ENCODE measurements around the gene GNG12. TPM values are rescaled to one million over a fixed set of nuclear protein-coding genes. Genes with fewer than 3 reads are reported as not detected.

GNG12 gene
- total and polyA plus RNA-seq, 2 donors (not counting 3 experiments of a cell fraction or from before 2014, with no cell fraction given): 107 to 152 TPM

DNA sequence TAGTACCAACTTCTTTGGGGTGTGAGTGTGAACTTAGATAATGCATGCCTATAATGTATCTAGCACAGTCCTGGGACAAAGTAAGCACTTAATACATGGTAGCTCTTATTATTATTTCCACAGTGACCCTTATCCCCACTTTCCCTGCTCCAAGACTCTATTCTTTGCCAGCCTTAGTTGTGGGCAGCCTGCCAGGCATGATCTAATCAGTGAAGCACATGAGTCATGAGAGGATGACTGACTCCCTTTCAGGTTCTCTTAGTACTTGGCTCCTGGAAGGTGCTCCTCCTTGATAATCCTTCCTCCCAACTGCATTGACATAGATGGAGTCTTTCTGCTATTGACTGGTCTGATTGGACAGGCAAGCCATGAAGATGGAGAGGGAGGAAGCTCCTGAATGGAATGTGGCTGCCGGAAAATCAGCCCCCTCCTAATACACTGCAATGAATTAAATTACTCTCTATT lies 17.4 kb upstream of the GNG12 start:
- FAIRE-seq (peak; percentile 94), DNase-seq (ENCODE audit: low read depth, low spot score) (peak; percentile 97)
- H3K9me3 ChIP-seq (replicated peaks; ENCODE audit: control insufficient read depth, insufficient read depth, low read length): no peaks in the 10 kb centered on the region
- peak overlapping the region; percentile 62 for H3K4me2 ChIP-seq (ENCODE audit: insufficient read depth, low read length)
- H3K9ac ChIP-seq (replicated peaks; ENCODE audit: extremely low read depth, insufficient read depth, low read length): peak overlapping the region; percentile 58
- H3K27me3 ChIP-seq (ENCODE audit: control insufficient read depth in 2 of 2, insufficient read depth in 2 of 2, low read length in 2 of 2): no peaks in the 10 kb centered on the region
- peaks cover 56% of the 10 kb centered on the region for H3K4me1 ChIP-seq (ENCODE audit: control insufficient read depth, extremely low read depth, insufficient read depth, low read length)
- no peaks in the 10 kb centered on the region for H3K36me3 ChIP-seq (ENCODE audit: control insufficient read depth in 2 of 2, extremely low read depth in 1 of 2, insufficient read depth in 2 of 2, low read length in 2 of 2)
- POLR2A ChIA-PET: interaction anchor here (0.6 to 2.0 kb wide), 3 partner anchors 21 to 164 kb away, joined by 3 to 15 read pairs (median 4); no protein-coding TSS in a partner anchor
- no TSS peak for BruUV-seq (replicated peaks)
- dilution Hi-C loops (cut with MboI; ENCODE audit: extremely low pct_ligation_motif_present, low sequenced_read_pairs) (no loop called here), intact Hi-C loops (cut with micrococcal nuclease) (loop anchor here (1.0 to 5.0 kb wide), 6 partner anchors 18 to 534 kb away; partner anchors contain the start of gene WLS)
- no peak overlapping the region for H3K4me3 ChIP-seq (replicated peaks in 1 of 3; ENCODE audit: insufficient read depth in 1 of 3, low read depth in 1 of 3, low read length in 3 of 3)
- H3K9me1 ChIP-seq (replicated peaks; ENCODE audit: control insufficient read depth, extremely low read depth, insufficient read depth, low read length): no peaks in the 10 kb centered on the region
- TF ChIP-seq CTCF (IDR thresholded peaks at IDR 0.05; ENCODE audit: extremely low read depth in 1 of 2, insufficient read depth in 1 of 2, low read depth in 1 of 2, low read length in 2 of 2) (no peak), POLR2AphosphoS5 (IDR thresholded peaks at IDR 0.05; ENCODE audit: insufficient read depth, low read depth, low read length) (peak; percentile 66), JUN (IDR thresholded peaks at IDR 0.05; ENCODE audit: borderline replicate concordance, insufficient read depth, insufficient read length, low read depth) (peak; percentile 95), FOS (IDR thresholded peaks at IDR 0.05; ENCODE audit: borderline replicate concordance, insufficient read depth, low read length) (peak; percentile 94), GATA2 (IDR thresholded peaks at IDR 0.05; ENCODE audit: insufficient read depth, insufficient read length, low read depth, low read length) (peak; percentile 68)
- CTCF ChIA-PET: interaction anchor here (0.7 to 8.9 kb wide), 38 partner anchors 10 to 593 kb away, joined by 3 to 147 read pairs (median 6); partner anchors contain the start of gene DIRAS3
- no peak overlapping the region for H2AFZ ChIP-seq (ENCODE audit: low read depth, low read length)
- peak overlapping the region; percentile 81 for H3K27ac ChIP-seq (ENCODE audit: insufficient read depth, low read depth, low read length)
- H3K79me2 ChIP-seq (ENCODE audit: control insufficient read depth, insufficient read depth, low read length): no peaks in the 10 kb centered on the region
- no peaks in the 10 kb centered on the region for H4K20me1 ChIP-seq (replicated peaks; ENCODE audit: control insufficient read depth, extremely low read depth, insufficient read depth, low read length)
